Omental fat pad (tissue), 4 donors: ENCODE results near the gene CELSR3. TPM values are rescaled to one million over a fixed set of nuclear protein-coding genes. Genes with fewer than 3 reads are reported as not detected.

Experiments
- ATAC-seq: fragments of 150-250 bp; one replicate; pipeline ENCODE4 v1.9.1; 2016; ENCODE audit warnings: mild to moderate bottlenecking, moderate library complexity; ENCODE audit not compliant: low FRiP score
- DNase-seq: peaks from one replicate; pipeline ENCODE4 v3.0.0-alpha.2; 2019; ENCODE audit warnings: low spot score
- total RNA-seq, 4 donors: library from RNA; depleted of rRNA; stranded (reverse); fragments of >200 nt; gene quantifications; one replicate each; pipeline ENCODE4 v1.1.0, GENCODE V29; 2016
- TF ChIP-seq, protein P1 (sequence below), 3 donors: fragments of 450-650 bp; IDR thresholded peaks; one replicate each; pipeline ENCODE4 v1.5.1; 2016 to 2017; ENCODE audit warnings: antibody characterized with exemption in 3 of 3, mild to moderate bottlenecking in 3 of 3, moderate library complexity in 2 of 3

The CELSR3 gene
- total RNA-seq, 4 donors from 2014 or later, result 0.48 to 2.2 (median 1.1) TPM

DNA sequence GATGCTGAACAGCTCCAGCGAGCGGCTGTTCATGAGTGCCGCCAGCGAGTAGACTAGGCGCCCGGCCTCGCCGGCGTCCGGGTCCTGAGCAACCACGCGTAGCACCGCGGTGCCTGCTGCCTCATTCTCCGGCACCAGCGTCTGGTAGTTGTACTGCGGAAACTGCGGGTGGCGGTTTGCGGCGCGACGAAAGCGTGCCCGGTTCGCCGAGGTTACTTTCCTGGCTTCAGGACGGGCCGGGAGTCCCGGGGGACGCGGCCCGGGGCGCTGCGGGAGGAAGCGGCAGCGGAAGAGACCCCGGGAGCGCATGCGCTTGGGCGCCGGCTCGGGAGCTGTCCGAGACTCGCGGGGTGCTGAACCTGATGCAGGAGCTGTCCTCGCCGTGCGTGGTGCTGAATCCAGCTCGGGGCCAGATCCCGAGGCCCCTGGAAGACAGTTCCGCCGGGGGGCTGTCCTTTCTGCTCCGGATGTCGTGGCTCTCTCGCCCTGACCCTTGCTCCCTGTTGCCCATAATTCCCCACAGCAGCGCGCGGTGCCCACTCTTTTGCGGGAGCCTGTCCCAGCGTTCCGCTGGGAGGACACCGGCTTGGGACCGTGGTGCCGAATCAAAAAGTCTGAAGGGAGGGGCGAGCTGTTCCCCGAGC is 1.1 kb downstream of the CELSR3 start:
- TF ChIP-seq, protein P1, sequence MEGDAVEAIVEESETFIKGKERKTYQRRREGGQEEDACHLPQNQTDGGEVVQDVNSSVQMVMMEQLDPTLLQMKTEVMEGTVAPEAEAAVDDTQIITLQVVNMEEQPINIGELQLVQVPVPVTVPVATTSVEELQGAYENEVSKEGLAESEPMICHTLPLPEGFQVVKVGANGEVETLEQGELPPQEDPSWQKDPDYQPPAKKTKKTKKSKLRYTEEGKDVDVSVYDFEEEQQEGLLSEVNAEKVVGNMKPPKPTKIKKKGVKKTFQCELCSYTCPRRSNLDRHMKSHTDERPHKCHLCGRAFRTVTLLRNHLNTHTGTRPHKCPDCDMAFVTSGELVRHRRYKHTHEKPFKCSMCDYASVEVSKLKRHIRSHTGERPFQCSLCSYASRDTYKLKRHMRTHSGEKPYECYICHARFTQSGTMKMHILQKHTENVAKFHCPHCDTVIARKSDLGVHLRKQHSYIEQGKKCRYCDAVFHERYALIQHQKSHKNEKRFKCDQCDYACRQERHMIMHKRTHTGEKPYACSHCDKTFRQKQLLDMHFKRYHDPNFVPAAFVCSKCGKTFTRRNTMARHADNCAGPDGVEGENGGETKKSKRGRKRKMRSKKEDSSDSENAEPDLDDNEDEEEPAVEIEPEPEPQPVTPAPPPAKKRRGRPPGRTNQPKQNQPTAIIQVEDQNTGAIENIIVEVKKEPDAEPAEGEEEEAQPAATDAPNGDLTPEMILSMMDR (IDR thresholded peaks at IDR 0.05), result no peak
- ATAC-seq (no peak), DNase-seq (peak; percentile 50)

DNA sequence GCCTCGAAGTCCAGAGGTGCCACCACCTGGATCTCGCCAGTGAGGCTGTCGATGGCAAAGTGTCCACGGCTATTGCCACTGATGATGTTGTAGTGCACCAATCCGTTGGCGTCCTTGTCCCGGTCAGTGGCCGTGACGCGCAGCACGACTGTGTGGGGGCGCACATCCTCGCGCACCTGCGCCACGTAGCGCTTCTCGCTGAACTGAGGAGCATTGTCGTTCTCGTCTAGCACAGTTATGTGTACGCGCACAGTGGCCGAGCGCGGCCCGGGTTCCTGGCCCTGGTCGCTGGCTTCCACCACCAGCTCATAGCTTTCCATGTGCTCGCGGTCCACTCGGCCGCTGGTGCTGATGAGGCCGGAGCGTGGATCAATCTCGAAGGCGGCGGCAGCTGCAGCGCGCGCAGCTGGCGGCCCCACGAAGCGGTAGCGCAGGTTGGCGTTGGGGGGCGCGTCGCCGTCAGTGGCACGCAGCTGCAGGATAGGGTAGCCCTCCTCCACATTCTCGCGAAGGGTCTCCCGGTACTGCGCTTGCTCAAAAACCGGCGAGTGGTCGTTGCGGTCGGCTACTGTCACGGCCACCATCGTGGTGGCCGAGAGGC is 1.8 kb downstream of the CELSR3 start:
- ATAC-seq, result no peak
- TF ChIP-seq, protein P1 (IDR thresholded peaks at IDR 0.05), result no peak
- no peak for DNase-seq

DNA sequence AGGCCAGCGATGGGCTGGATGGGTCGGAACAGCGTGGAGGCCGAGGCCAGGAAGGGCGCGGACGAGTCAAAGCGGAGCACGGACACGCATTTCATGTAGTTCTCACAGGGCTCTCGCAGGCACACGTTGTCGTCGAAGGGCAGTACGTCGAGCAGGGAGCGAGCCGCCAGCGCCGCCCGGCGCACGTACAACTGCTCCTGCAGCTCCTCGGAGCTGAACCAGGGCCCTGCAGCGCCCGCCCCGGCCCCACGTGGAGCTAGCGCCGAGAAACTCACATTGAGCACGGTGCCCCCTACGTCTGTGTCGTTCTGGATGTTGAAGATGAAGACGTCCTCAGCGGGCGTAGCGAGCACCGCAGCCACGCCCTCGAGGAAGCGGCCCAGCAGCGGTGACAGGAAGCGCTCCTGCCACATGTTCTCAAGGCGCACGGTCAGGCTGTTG is 5.8 kb downstream of the CELSR3 start:
- TF ChIP-seq, protein P1 (IDR thresholded peaks at IDR 0.05), result no peak
- DNase-seq, result no peak
- no peak for ATAC-seq

DNA sequence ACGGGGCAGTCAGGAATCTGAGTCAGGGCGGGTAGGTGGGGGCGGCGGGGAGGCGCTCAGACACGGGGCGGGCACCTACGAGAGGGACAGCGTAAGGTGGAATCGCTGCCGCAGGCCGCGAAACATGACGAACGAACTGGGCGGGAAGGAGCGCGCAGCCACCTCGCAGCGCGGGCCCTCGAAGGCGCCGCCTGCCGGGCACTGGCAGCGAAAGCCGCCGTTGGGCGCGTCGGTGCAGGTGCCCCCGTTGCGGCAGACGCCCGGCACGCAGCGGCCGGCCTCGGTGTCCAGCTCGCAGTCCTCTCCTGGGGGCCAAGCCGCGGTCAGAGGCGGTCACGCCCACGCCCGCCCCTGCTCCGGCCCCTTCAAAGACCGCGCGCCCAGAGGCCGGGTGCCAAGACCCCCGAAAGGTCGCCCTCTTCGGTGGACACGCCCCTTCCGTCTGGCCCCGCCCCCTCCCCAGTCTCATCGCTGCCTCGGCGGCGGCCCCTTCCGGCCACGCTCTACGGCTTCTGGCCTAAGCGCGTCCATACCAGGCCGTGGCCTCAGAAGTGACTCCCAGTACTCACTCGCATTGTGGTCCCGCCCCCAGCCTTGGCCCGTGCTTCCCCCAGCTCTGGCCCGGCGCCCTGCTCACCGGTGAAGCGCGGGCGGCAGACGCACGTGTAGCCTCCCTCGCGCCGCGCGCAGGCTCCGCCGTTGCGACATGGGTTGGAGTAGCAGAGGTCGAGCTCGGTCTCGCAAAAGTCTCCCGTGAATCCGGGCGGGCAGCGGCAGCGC is 6.4 kb downstream of the CELSR3 start:
- peak; percentile 63 for DNase-seq
- TF ChIP-seq, protein P1 (IDR thresholded peaks at IDR 0.05), result peak in 1 of 3 donors; percentile 25
- peak; percentile 94 for ATAC-seq

DNA sequence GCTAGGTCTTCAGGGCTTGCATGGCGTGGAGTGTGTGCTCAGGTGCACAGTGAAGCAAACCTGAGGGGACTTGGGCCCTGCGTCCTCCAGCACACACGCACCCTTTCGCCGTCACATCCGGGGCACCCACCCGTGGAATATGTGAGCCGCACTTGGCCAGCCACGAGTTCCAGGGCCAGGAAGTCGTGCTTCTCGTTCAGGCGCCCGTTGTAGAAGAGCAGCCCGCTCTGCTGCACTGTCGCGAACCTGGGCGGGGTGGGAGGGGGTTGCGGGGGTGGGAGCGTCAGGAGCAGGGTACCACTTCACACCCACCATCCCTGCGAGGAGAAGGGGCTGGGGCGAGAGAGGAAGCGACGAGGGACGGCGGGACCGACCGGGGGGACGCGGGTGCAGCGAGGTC is 7.1 kb downstream of the CELSR3 start:
- no peak for ATAC-seq
- TF ChIP-seq, protein P1 (IDR thresholded peaks at IDR 0.05), result no peak
- DNase-seq, result no peak

DNA sequence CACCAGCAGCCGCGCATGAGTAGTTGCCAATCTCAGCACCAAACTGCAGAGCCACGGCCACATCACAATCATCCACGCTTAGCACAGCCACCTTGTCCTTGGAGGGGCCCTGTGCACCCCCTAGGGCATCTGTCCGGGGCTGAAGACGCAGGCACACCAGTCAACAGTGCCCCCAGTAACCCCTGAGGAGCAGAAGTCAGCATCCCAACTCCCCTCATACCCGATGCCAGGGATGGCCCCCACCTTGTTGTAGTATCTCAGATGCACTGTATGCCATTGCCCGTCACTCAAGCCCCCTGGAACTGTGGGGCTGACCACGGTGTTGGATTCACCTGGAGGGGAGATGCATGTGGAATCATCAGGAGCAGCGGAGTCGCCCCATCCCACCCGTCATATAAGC is 7.6 kb downstream of the CELSR3 start:
- DNase-seq (no peak), ATAC-seq (no peak)
- TF ChIP-seq, protein P1 (IDR thresholded peaks at IDR 0.05), result no peak
